Uterus (tissue), 2 donors: ENCODE measurements around the gene CCDC40.

Source experiments
- CTCF ChIP-seq, 4 experiments: fragments of 200-600 bp in 2 of 4; fragments of 450-650 bp in 2 of 4; sonication (generic) in 2 of 4; IDR thresholded peaks; one replicate each; pipeline ENCODE4 v1.5.1; 2016 to 2019; ENCODE audit warnings: antibody characterized with exemption in 4 of 4, mild to moderate bottlenecking in 2 of 4, moderate library complexity in 1 of 4
- POLR2A ChIP-seq, 2 donors: fragments of 450-650 bp; IDR thresholded peaks; one replicate each; pipeline ENCODE4 v1.6.1; 2016; ENCODE audit warnings: antibody characterized with exemption in 2 of 2, mild to moderate bottlenecking in 1 of 2, moderate library complexity in 1 of 2

DNA sequence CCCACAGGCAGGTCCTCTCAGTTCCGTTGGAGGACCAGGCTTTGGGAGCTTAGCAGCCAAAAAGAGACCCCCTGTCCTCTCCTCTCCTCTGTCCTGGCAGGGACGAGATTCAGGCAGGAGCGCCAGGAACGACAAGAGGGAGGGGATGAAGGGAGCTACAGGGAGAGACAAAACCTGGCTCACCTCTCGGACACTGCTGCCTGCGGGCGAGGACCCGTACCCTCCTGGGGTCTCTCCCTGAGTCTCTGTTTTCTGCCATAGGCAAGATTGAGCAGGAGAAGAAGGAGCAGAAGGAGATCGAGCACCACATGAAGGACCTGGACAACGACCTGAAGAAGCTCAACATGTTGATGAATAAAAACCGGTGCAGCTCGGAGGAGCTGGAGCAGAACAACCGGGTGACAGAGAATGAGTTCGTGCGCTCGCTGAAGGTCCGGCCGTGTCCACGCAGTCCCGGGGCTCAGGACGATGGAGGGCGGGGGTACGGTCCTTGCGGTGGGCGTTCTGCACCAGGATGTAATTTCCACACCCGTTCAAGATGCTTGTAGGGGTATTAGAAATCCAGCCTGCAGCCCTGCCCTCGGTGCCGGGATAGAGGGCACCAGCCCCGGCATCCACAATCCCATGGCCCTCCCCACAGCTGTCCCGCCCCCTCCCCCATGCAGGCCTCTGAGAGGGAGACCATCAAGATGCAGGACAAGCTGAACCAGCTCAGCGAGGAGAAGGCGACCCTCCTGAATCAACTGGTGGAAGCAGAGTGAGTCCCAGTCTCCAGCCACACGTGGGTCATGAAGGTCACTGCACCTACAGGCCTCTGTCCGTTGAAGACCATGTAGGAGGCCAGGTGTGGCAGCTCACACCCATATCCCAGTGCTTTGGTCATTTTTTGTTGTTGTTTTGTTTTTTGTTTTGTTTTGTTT is 51.2 kb downstream of the CCDC40 start:
- no peak for TF ChIP-seq CTCF (IDR thresholded peaks at IDR 0.05)
- no peak for TF ChIP-seq POLR2A (IDR thresholded peaks at IDR 0.05)
